GM10248 (cell line): ENCODE measurements around the gene OR4K2.

ENCODE experiments used
- CTCF ChIA-PET: fragments of 300-600 bp; sonication (Branson Sonifier 250); formaldehyde crosslinking; extraction: SDS; loops from one replicate; lab custom pipeline; 2021; ENCODE audit warnings: antibody characterized with exemption; lab: Yijun Ruan, JAX
- POLR2A ChIA-PET: fragments of 350-650 bp; sonication (Branson Sonifier 250); formaldehyde crosslinking; extraction: SDS; loops from one replicate; lab custom pipeline; 2020; ENCODE audit warnings: antibody characterized with exemption; lab: Yijun Ruan, JAX
- DNase-seq: peaks from one replicate; pipeline ENCODE4 v3.0.0; 2012; ENCODE audit errors: extremely low spot score
- CTCF ChIP-seq: IDR thresholded peaks from 2 replicates; pipeline ENCODE4 v1.5.1; 2012; ENCODE audit warnings: mild to moderate bottlenecking, low read depth; ENCODE audit errors: extremely low read depth, missing control alignments, control extremely low read depth

Gene OR4K2

GRCh38 chr14:19878029-19878642 is 3.2 kb downstream of the OR4K2 start:
- ChIA-PET CTCF (interaction anchor here (1.2 kb wide), 1 partner anchor 15 kb away, joined by 3 read pairs; no protein-coding TSS in a partner anchor), POLR2A (no interaction called here)
- peak; percentile 55 for TF ChIP-seq CTCF
- no peak for DNase-seq

- CTCF ChIA-PET = no interaction called here
- TF ChIP-seq CTCF = no peak
- DNase-seq = no peak
- POLR2A ChIA-PET = no interaction called here
These were observed 20.3 kb downstream of the OR4K2 start for GRCh38 chr14:19895282-19895681.

GRCh38 chr14:19900999-19901398 is 26.1 kb downstream of the OR4K2 start:
- TF ChIP-seq CTCF = no peak
- POLR2A ChIA-PET = no interaction called here
- CTCF ChIA-PET = no interaction called here
- DNase-seq = no peak

GRCh38 chr14:19902409-19902808 is 27.5 kb downstream of the OR4K2 start:
- no peak for TF ChIP-seq CTCF
- ChIA-PET POLR2A (no interaction called here), CTCF (no interaction called here)
- no peak for DNase-seq

- POLR2A ChIA-PET = no interaction called here
- DNase-seq = no peak
- CTCF ChIA-PET = interaction anchor here (1.4 kb wide), 1 partner anchor 22 kb away, joined by 3 read pairs; no protein-coding TSS in a partner anchor
- TF ChIP-seq CTCF = no peak
These were observed 31.7 kb downstream of the OR4K2 start for GRCh38 chr14:19906665-19907064.

GRCh38 chr14:19911114-19911513 is 36.2 kb downstream of the OR4K2 start:
- TF ChIP-seq CTCF = no peak
- POLR2A ChIA-PET = no interaction called here
- CTCF ChIA-PET = no interaction called here
- DNase-seq = no peak
